Motor neuron (in vitro differentiated cells): ENCODE measurements around the gene CYP21A2. TPM values are rescaled to one million over a fixed set of nuclear protein-coding genes. Genes with fewer than 3 reads are reported as not detected.
"Not testable (repeated sequence)": the region's sequence is repeated elsewhere in the genome, so short reads cannot be mapped to it uniquely, and the experiment has no call there.

ENCODE experiments used
- ATAC-seq, 8 experiments: fragments of 200-7000 bp; cut with Tn5 transposase; replicated peaks in 6 of 8; 2 replicates each; pipeline ENCODE4 v1.8.0; 2021; ENCODE audit warnings: mild to moderate bottlenecking in 8 of 8, moderate library complexity in 8 of 8
- H3K27ac ChIP-seq, 2 donors: fragments of 250-450 bp; sonication (Bioruptor Pico); 2 replicates each; pipeline ENCODE4 v1.9.0; 2021; ENCODE audit warnings: antibody characterized with exemption in 2 of 2, mild to moderate bottlenecking in 2 of 2, moderate library complexity in 1 of 2
- H3K4me1 ChIP-seq, 2 donors: fragments of 250-450 bp; sonication (Bioruptor Pico); replicated peaks in 1 of 2; 2 replicates each; pipeline ENCODE4 v1.6.1; 2021; ENCODE audit warnings: antibody characterized with exemption in 2 of 2, mild to moderate bottlenecking in 2 of 2, moderate library complexity in 1 of 2
- H3K4me3 ChIP-seq, 5 donors: fragments of 250-450 bp; sonication (Bioruptor Pico); 2 replicates each; pipeline ENCODE4 v1.9.0; 2021; ENCODE audit warnings: antibody characterized with exemption in 5 of 5, mild to moderate bottlenecking in 5 of 5, moderate library complexity in 4 of 5
- WGBS, 10 experiments: fragments of 450-650 bp; shearing (Covaris generic); methylation state at CpG; one replicate each; pipeline ENCODE4 v1.0.0; 2022; 5-methylcytosine and 5-hydroxymethylcytosine counted together
- in situ Hi-C, 9 experiments: fragments of 400-800 bp; cut with MboI; loops; one replicate each; pipeline ENCODE4 v1.15.0; 2021; ENCODE audit warnings: low sequenced_read_pairs in 9 of 9, low pct_unique_long_range_greater_than_20kb in 2 of 9; ENCODE audit not compliant: unreplicated experiment in 9 of 9
- total RNA-seq, 8 experiments: library from RNA; unstranded; fragments of 300-600 nt; gene quantifications; 2 replicates each; pipeline versions ENCODE4 v1.2.3 to v1.2.4, GENCODE V29; 2022

The CYP21A2 gene
- total RNA-seq, 8 experiments from 2014 or later = 0.16 to 8.7 (median 0.77) TPM

- in situ Hi-C loops, H3K4me3 ChIP-seq, H3K27ac ChIP-seq, ATAC-seq: not testable (repeated sequence)
- WGBS, 10 experiments = 100% methylated on average over 2 of the region's 11 CpGs; no CpG with 5 or more reads in 9 of the 10 experiments
- H3K4me1 ChIP-seq = peaks cover 11 to 27% of the 10 kb centered on the region in 2 donors
These were observed 11.5 kb downstream of the CYP21A2 start for GRCh38 chr6:32049736-32050135.

GRCh38 chr6:32050562-32050961 is 12.3 kb downstream of the CYP21A2 start:
- no peak for ATAC-seq
- H3K4me1 ChIP-seq = peaks cover 11 to 27% of the 10 kb centered on the region in 2 donors
- no peak overlapping the region for H3K4me3 ChIP-seq
- no peak overlapping the region for H3K27ac ChIP-seq
- in situ Hi-C loops = no loop called here
- WGBS, 10 experiments = 0 to 67% (median 0%) methylated on average over 1 of the region's 5 CpGs; no CpG with 5 or more reads in 7 of the 10 experiments

GRCh38 chr6:32052626-32053025 is 14.4 kb downstream of the CYP21A2 start:
- ATAC-seq, in situ Hi-C loops, H3K27ac ChIP-seq, H3K4me3 ChIP-seq, H3K4me1 ChIP-seq: not testable (repeated sequence)
- 50 to 100% methylated on average over 1 to 2 of the region's 20 CpGs; no CpG with 5 or more reads in 8 of the 10 experiments for WGBS, 10 experiments

GRCh38 chr6:32053314-32053713 is 15.1 kb downstream of the CYP21A2 start:
- in situ Hi-C loops, ATAC-seq: not testable (repeated sequence)
- WGBS, 10 experiments = 90% methylated on average over 4 of the region's 13 CpGs; no CpG with 5 or more reads in 9 of the 10 experiments

GRCh38 chr6:32055756-32056155 is 17.5 kb downstream of the CYP21A2 start:
- H3K27ac ChIP-seq, H3K4me1 ChIP-seq, in situ Hi-C loops, H3K4me3 ChIP-seq, ATAC-seq: not testable (repeated sequence)
- WGBS, 10 experiments = 100% methylated on average over 1 to 3 of the region's 21 CpGs; no CpG with 5 or more reads in 8 of the 10 experiments

More at GRCh38 chr6:32053314-32053713, 15.1 kb downstream of the CYP21A2 start:
- H3K4me1 ChIP-seq, H3K4me3 ChIP-seq, H3K27ac ChIP-seq: not testable (repeated sequence)

GRCh38 chr6:32056254-32056653 is 18.0 kb downstream of the CYP21A2 start:
- Histone ChIP-seq H3K4me1 (no peaks in the 10 kb centered on the region), H3K27ac (no peak overlapping the region), H3K4me3 (no peak overlapping the region)
- in situ Hi-C loops = no loop called here
- peak in 1 of 8 experiments; percentile 12 for ATAC-seq
- 95% methylated on average over 4 of the region's 7 CpGs; no CpG with 5 or more reads in 9 of the 10 experiments for WGBS, 10 experiments

GRCh38 chr6:32057966-32058365 is 19.8 kb downstream of the CYP21A2 start:
- H3K27ac ChIP-seq = no peak overlapping the region

GRCh38 chr6:32058511-32058963 is 20.3 kb downstream of the CYP21A2 start:
- in situ Hi-C loops = no loop called here
- WGBS, 10 experiments = 47 to 91% (median 76%) methylated on average over 1 to 10 of the region's 11 CpGs; no CpG with 5 or more reads in 3 of the 10 experiments
- H3K4me3 ChIP-seq = no peak overlapping the region
- no peak overlapping the region for H3K27ac ChIP-seq
- no peak for ATAC-seq
- H3K4me1 ChIP-seq = no peaks in the 10 kb centered on the region

More at GRCh38 chr6:32057966-32058365, 19.8 kb downstream of the CYP21A2 start:
- no peak overlapping the region for H3K4me3 ChIP-seq
- no peaks in the 10 kb centered on the region for H3K4me1 ChIP-seq
- in situ Hi-C loops = no loop called here
- no peak for ATAC-seq
- 82 to 100% methylated on average over 1 to 2 of the region's 17 CpGs; no CpG with 5 or more reads in 8 of the 10 experiments for WGBS, 10 experiments

GRCh38 chr6:32060966-32061655 is 22.9 kb downstream of the CYP21A2 start:
- no peak for ATAC-seq
- in situ Hi-C loops = no loop called here
- Histone ChIP-seq H3K4me1 (no peaks in the 10 kb centered on the region), H3K4me3 (no peak overlapping the region), H3K27ac (no peak overlapping the region)
- WGBS, 10 experiments = 58 to 100% (median 85%) methylated on average over 1 to 7 of the region's 28 CpGs; no CpG with 5 or more reads in 2 of the 10 experiments

GRCh38 chr6:32064706-32065105 is 26.5 kb downstream of the CYP21A2 start:
- 80 to 100% (median 95%) methylated on average over 2 to 7 of the region's 14 CpGs; no CpG with 5 or more reads in 5 of the 10 experiments for WGBS, 10 experiments
- H3K4me1 ChIP-seq = no peaks in the 10 kb centered on the region
- in situ Hi-C loops = no loop called here
- no peak overlapping the region for H3K27ac ChIP-seq
- no peak overlapping the region for H3K4me3 ChIP-seq
- no peak for ATAC-seq

- in situ Hi-C loops = not testable (repeated sequence)
- 100% methylated on average over 1 of the region's 19 CpGs; no CpG with 5 or more reads in 9 of the 10 experiments for WGBS, 10 experiments
These were observed 29.3 kb downstream of the CYP21A2 start for GRCh38 chr6:32067521-32067920.

GRCh38 chr6:32068315-32068714 is 30.1 kb downstream of the CYP21A2 start:
- H3K4me1 ChIP-seq, H3K4me3 ChIP-seq, H3K27ac ChIP-seq, ATAC-seq, in situ Hi-C loops: not testable (repeated sequence)
- 79 to 94% methylated on average over 3 to 4 of the region's 13 CpGs; no CpG with 5 or more reads in 8 of the 10 experiments for WGBS, 10 experiments

More at GRCh38 chr6:32067521-32067920, 29.3 kb downstream of the CYP21A2 start:
- ATAC-seq, H3K4me1 ChIP-seq, H3K27ac ChIP-seq, H3K4me3 ChIP-seq: not testable (repeated sequence)

- H3K4me3 ChIP-seq = no peak overlapping the region
- no peak overlapping the region for H3K27ac ChIP-seq
- WGBS, 10 experiments = 20 to 93% (median 82%) methylated on average over 1 to 7 of the region's 14 CpGs; no CpG with 5 or more reads in 3 of the 10 experiments
- H3K4me1 ChIP-seq = no peaks in the 10 kb centered on the region
- no peak for ATAC-seq
- in situ Hi-C loops = no loop called here
These were observed 30.7 kb downstream of the CYP21A2 start for GRCh38 chr6:32068867-32069266.
